ENCODE measurements around the gene GRSF1.

GRCh38 chr4:70849291-70849690, 9.6 kb upstream of the GRSF1 start:
- TF ChIP-seq ZNF366 (tag by site-specific recombination; conservative IDR thresholded peaks at IDR 0.05) (no peak), ZNF423 (tag by site-specific recombination; IDR thresholded peaks at IDR 0.05) (no peak), YY1 (tag by site-specific recombination; IDR thresholded peaks at IDR 0.05) (no peak), ZNF324 (tag by site-specific recombination; IDR thresholded peaks at IDR 0.05) (no peak), MZF1 (tag by site-specific recombination; IDR thresholded peaks at IDR 0.05; ENCODE audit: borderline replicate concordance) (no peak), ZNF514 (tag by site-specific recombination; IDR thresholded peaks at IDR 0.05) (no peak), TCF7L2 (IDR thresholded peaks at IDR 0.05; ENCODE audit: borderline replicate concordance, low read depth, low read length) (no peak), ZNF768 (tag by site-specific recombination; IDR thresholded peaks at IDR 0.05) (no peak), KLF9 (tag by site-specific recombination; IDR thresholded peaks at IDR 0.05; ENCODE audit: low read depth) (no peak), ZNF184 (tag by site-specific recombination; IDR thresholded peaks at IDR 0.05) (no peak), BCL11A (tag by site-specific recombination; IDR thresholded peaks at IDR 0.05; ENCODE audit: low read depth) (no peak), ZNF138 (tag by site-specific recombination; IDR thresholded peaks at IDR 0.05; ENCODE audit: borderline replicate concordance) (no peak)
- TF ChIP-seq, protein P1, sequence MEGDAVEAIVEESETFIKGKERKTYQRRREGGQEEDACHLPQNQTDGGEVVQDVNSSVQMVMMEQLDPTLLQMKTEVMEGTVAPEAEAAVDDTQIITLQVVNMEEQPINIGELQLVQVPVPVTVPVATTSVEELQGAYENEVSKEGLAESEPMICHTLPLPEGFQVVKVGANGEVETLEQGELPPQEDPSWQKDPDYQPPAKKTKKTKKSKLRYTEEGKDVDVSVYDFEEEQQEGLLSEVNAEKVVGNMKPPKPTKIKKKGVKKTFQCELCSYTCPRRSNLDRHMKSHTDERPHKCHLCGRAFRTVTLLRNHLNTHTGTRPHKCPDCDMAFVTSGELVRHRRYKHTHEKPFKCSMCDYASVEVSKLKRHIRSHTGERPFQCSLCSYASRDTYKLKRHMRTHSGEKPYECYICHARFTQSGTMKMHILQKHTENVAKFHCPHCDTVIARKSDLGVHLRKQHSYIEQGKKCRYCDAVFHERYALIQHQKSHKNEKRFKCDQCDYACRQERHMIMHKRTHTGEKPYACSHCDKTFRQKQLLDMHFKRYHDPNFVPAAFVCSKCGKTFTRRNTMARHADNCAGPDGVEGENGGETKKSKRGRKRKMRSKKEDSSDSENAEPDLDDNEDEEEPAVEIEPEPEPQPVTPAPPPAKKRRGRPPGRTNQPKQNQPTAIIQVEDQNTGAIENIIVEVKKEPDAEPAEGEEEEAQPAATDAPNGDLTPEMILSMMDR (tag by site-specific recombination; IDR thresholded peaks at IDR 0.05): no peak
- TF ChIP-seq, protein P2, sequence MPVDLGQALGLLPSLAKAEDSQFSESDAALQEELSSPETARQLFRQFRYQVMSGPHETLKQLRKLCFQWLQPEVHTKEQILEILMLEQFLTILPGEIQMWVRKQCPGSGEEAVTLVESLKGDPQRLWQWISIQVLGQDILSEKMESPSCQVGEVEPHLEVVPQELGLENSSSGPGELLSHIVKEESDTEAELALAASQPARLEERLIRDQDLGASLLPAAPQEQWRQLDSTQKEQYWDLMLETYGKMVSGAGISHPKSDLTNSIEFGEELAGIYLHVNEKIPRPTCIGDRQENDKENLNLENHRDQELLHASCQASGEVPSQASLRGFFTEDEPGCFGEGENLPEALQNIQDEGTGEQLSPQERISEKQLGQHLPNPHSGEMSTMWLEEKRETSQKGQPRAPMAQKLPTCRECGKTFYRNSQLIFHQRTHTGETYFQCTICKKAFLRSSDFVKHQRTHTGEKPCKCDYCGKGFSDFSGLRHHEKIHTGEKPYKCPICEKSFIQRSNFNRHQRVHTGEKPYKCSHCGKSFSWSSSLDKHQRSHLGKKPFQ (tag by site-specific recombination; IDR thresholded peaks at IDR 0.05): no peak
